Measurements from ENCODE around the gene RTEL1.

RTEL1 gene

DNA sequence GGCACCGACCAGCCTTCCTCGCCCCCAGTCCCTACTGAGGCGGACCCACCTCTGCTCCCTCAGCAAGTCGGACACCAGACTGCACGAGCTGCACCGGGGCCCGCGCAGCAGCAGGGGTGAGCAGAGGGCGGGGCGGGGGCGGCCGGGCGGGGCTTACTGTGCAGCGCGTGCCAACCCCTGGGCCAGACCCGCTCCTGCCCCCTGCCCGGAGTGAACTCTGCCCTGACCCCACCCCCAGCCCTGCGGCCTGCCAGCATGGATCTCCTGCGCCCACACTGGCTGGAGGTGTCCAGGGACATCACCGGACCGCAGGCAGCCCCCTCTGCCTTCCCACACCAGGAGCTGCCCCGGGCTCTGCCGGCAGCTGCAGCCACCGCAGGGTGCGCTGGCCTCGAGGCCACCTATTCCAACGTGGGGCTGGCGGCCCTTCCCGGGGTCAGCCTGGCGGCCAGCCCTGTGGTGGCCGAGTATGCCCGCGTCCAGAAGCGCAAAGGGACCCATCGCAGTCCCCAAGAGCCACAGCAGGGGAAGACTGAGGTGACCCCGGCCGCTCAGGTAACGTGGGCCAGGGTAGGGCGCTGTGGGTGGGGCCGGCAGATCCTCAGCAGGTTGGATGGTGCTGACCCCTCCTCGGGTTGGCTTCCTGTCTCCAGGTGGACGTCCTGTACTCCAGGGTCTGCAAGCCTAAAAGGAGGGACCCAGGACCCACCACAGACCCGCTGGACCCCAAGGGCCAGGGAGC lies 80.0 kb downstream of the RTEL1 start:
- TF ChIP-seq SP7 (tag by site-specific recombination; IDR thresholded peaks at IDR 0.05) (no peak), GLIS1 (tag by site-specific recombination; IDR thresholded peaks at IDR 0.05) (no peak), ZBTB48 (tag by site-specific recombination; IDR thresholded peaks at IDR 0.05) (no peak), ZBTB20 (tag by site-specific recombination; IDR thresholded peaks at IDR 0.05) (no peak), KLF8 (tag by site-specific recombination; IDR thresholded peaks at IDR 0.05) (peak; percentile 24; the same call in 1 of the 2 replicates)
- Histone ChIP-seq H3K4me1 (ENCODE audit: control insufficient read depth, insufficient read depth, low read length) (no peaks in the 10 kb centered on the region; the same call in 1 of the 2 replicates), H3K4me3 (ENCODE audit: low read depth, low read length) (no peak overlapping the region), H3K27ac (ENCODE audit: extremely low read depth, low read depth, low read length) (no peak overlapping the region), H3K9me3 (ENCODE audit: control insufficient read depth, insufficient read depth, low read depth, low read length) (no peaks in the 10 kb centered on the region), H3K36me3 (ENCODE audit: control insufficient read depth in 2 of 2, insufficient read depth in 1 of 2, low read length in 2 of 2) (peaks cover 0 to 59% of the 10 kb centered on the region in 2 experiments; a peak in 2 of 3 replicates)
- POLR2A ChIA-PET, result no interaction called here
- CTCF ChIA-PET, result interaction anchor here (0.6 kb wide), 1 partner anchor 32 kb away, joined by 3 read pairs; no protein-coding TSS in a partner anchor

DNA sequence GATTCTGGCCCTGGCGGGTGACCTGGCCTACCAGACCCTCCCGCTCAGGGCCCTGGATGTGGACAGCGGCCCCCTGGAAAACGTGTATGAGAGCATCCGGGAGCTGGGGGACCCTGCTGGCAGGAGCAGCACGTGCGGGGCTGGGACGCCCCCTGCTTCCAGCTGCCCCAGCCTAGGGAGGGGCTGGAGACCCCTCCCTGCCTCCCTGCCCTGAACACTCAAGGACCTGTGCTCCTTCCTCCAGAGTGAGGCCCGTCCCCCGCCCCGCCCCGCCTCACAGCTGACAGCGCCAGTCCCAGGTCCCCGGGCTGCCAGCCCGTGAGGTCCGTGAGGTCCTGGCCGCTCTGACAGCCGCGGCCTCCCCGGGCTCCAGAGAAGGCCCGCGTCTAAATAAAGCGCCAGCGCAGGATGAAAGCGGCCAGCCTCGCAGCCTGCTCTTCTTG lies 80.6 kb downstream of the RTEL1 start:
- H3K9me3 ChIP-seq (ENCODE audit: control insufficient read depth, insufficient read depth, low read depth, low read length), result no peaks in the 10 kb centered on the region

DNA sequence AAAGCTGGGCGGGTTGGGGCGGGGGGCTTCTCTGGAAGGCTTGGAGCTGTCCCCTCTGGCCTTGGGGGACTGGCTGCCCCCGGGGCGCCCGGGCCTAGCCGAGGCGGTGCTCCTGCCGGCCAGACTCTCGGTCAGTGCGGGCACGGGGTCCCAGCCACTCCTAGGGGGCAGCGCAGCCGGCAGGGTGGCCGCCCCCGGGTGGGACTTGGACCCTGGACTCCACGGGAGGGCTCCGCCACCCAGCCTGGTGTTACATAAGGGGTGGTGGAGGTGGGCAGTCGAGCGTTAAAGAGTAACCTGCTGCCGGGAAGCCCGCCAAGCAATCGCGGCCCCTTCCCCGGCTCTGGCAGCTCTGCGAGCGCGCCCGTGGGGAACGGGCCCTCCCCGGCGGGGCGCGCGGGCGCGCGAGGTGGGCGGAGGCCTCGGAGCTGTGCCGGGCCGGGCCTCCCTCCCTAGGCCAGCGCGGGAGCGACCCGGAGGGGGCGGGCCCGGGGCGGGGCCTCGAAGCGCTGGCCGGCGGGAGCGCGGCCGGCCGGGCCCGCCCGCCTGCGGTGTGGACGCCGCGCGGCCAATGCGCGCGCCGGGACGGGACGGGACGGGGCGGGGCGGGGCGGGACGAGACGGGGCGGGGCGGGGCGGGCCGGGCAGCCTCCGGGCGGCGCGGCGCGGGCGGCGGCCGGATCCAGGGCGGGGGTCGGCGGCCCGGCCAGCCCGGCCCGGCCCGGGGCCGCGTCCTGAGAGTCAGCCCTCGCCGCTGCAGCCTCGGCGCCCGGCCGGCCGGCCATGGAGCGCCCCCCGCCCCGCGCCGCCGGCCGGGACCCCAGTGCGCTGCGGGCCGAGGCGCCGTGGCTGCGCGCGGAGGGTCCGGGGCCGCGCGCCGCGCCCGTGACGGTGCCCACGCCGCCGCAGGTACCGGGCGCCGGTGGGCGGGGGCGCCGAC lies 81.3 kb downstream of the RTEL1 start, which contains the start of gene SLC2A4RG:
Gene SLC2A4RG, plus strand, starts transcription at position 647 of the 940 bp plus-strand sequence. Its CDS starts 137 bp downstream, at position 784.
- ChIA-PET CTCF (no interaction called here), POLR2A (no interaction called here)
- Histone ChIP-seq H3K9me3 (ENCODE audit: control insufficient read depth, insufficient read depth, low read depth, low read length) (no peaks in the 10 kb centered on the region), H3K4me1 (ENCODE audit: control insufficient read depth, insufficient read depth, low read length) (no peaks in the 10 kb centered on the region; the same call in 1 of the 2 replicates), H3K4me3 (ENCODE audit: low read depth, low read length) (peak within 1 kb of the TSS; percentile 54), H3K36me3 (ENCODE audit: control insufficient read depth in 2 of 2, insufficient read depth in 1 of 2, low read length in 2 of 2) (peaks cover 4 to 52% of the 10 kb centered on the region in 2 experiments; a peak in 1 of 3 replicates), H3K27ac (ENCODE audit: extremely low read depth, low read depth, low read length) (peak within 1 kb of the TSS; percentile 79)
- TF ChIP-seq, protein P1, sequence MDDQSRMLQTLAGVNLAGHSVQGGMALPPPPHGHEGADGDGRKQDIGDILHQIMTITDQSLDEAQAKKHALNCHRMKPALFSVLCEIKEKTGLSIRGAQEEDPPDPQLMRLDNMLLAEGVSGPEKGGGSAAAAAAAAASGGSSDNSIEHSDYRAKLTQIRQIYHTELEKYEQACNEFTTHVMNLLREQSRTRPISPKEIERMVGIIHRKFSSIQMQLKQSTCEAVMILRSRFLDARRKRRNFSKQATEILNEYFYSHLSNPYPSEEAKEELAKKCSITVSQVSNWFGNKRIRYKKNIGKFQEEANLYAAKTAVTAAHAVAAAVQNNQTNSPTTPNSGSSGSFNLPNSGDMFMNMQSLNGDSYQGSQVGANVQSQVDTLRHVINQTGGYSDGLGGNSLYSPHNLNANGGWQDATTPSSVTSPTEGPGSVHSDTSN (CRISPR knock-in tag; IDR thresholded peaks at IDR 0.05), result no peak
- TF ChIP-seq, protein P2, sequence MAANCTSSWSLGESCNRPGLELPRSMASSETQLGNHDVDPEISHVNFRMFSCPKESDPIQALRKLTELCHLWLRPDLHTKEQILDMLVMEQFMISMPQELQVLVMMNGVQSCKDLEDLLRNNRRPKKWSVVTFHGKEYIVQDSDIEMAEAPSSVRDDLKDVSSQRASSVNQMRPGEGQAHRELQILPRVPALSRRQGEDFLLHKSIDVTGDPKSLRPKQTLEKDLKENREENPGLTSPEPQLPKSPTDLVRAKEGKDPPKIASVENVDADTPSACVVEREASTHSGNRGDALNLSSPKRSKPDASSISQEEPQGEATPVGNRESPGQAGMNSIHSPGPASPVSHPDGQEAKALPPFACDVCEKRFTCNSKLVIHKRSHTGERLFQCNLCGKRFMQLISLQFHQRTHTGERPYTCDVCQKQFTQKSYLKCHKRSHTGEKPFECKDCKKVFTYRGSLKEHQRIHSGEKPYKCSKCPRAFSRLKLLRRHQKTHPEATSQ (tag by site-specific recombination; IDR thresholded peaks at IDR 0.05), result 0 out of 2 replicates have a peak, but pooled peaks have one; percentile 11
- TF ChIP-seq ZNF701 (tag by site-specific recombination; IDR thresholded peaks at IDR 0.05) (no peak), ZNF132 (tag by site-specific recombination; IDR thresholded peaks at IDR 0.05; ENCODE audit: borderline replicate concordance) (no peak), ZNF629 (tag by site-specific recombination; IDR thresholded peaks at IDR 0.05) (no peak), ZNF664 (tag by site-specific recombination; IDR thresholded peaks at IDR 0.05) (no peak), ZNF157 (tag by site-specific recombination; IDR thresholded peaks at IDR 0.05) (no peak), HOXA7 (CRISPR knock-in tag; IDR thresholded peaks at IDR 0.05; ENCODE audit: borderline replicate concordance) (no peak), ZNF423 (tag by site-specific recombination; IDR thresholded peaks at IDR 0.05) (peak; percentile 76; the same call in 1 of the 2 replicates)
- TF ChIP-seq, protein P3, sequence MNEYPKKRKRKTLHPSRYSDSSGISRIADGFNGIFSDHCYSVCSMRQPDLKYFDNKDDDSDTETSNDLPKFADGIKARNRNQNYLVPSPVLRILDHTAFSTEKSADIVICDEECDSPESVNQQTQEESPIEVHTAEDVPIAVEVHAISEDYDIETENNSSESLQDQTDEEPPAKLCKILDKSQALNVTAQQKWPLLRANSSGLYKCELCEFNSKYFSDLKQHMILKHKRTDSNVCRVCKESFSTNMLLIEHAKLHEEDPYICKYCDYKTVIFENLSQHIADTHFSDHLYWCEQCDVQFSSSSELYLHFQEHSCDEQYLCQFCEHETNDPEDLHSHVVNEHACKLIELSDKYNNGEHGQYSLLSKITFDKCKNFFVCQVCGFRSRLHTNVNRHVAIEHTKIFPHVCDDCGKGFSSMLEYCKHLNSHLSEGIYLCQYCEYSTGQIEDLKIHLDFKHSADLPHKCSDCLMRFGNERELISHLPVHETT (tag by site-specific recombination; IDR thresholded peaks at IDR 0.05), result no peak
- TF ChIP-seq, protein P4, sequence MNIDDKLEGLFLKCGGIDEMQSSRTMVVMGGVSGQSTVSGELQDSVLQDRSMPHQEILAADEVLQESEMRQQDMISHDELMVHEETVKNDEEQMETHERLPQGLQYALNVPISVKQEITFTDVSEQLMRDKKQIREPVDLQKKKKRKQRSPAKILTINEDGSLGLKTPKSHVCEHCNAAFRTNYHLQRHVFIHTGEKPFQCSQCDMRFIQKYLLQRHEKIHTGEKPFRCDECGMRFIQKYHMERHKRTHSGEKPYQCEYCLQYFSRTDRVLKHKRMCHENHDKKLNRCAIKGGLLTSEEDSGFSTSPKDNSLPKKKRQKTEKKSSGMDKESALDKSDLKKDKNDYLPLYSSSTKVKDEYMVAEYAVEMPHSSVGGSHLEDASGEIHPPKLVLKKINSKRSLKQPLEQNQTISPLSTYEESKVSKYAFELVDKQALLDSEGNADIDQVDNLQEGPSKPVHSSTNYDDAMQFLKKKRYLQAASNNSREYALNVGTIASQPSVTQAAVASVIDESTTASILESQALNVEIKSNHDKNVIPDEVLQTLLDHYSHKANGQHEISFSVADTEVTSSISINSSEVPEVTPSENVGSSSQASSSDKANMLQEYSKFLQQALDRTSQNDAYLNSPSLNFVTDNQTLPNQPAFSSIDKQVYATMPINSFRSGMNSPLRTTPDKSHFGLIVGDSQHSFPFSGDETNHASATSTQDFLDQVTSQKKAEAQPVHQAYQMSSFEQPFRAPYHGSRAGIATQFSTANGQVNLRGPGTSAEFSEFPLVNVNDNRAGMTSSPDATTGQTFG (tag by site-specific recombination; IDR thresholded peaks at IDR 0.05; ENCODE audit: borderline replicate concordance), result no peak
- TF ChIP-seq, protein P5, sequence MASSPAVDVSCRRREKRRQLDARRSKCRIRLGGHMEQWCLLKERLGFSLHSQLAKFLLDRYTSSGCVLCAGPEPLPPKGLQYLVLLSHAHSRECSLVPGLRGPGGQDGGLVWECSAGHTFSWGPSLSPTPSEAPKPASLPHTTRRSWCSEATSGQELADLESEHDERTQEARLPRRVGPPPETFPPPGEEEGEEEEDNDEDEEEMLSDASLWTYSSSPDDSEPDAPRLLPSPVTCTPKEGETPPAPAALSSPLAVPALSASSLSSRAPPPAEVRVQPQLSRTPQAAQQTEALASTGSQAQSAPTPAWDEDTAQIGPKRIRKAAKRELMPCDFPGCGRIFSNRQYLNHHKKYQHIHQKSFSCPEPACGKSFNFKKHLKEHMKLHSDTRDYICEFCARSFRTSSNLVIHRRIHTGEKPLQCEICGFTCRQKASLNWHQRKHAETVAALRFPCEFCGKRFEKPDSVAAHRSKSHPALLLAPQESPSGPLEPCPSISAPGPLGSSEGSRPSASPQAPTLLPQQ (tag by site-specific recombination; IDR thresholded peaks at IDR 0.05), result no peak

More for the DNA sequence above, 80.6 kb downstream of the RTEL1 start:
- CTCF ChIA-PET, result interaction anchor here (0.6 kb wide), 1 partner anchor 33 kb away, joined by 3 read pairs; no protein-coding TSS in a partner anchor
- H3K4me1 ChIP-seq (ENCODE audit: control insufficient read depth, insufficient read depth, low read length), result no peaks in the 10 kb centered on the region; the same call in 1 of the 2 replicates
- no peak overlapping the region for H3K4me3 ChIP-seq (ENCODE audit: low read depth, low read length)
- H3K27ac ChIP-seq (ENCODE audit: extremely low read depth, low read depth, low read length), result peak overlapping the region; percentile 49; the same call in 1 of the 2 replicates
- POLR2A ChIA-PET, result no interaction called here
- peaks cover 4 to 59% of the 10 kb centered on the region in 2 experiments; a peak in 2 of 3 replicates for H3K36me3 ChIP-seq (ENCODE audit: control insufficient read depth in 2 of 2, insufficient read depth in 1 of 2, low read length in 2 of 2)
- TF ChIP-seq ZNF626 (tag by site-specific recombination; IDR thresholded peaks at IDR 0.05) (no peak), ZNF416 (tag by site-specific recombination; IDR thresholded peaks at IDR 0.05) (no peak)
- TF ChIP-seq, protein P6, sequence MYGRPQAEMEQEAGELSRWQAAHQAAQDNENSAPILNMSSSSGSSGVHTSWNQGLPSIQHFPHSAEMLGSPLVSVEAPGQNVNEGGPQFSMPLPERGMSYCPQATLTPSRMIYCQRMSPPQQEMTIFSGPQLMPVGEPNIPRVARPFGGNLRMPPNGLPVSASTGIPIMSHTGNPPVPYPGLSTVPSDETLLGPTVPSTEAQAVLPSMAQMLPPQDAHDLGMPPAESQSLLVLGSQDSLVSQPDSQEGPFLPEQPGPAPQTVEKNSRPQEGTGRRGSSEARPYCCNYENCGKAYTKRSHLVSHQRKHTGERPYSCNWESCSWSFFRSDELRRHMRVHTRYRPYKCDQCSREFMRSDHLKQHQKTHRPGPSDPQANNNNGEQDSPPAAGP (tag by site-specific recombination; IDR thresholded peaks at IDR 0.05), result peak; percentile 43; the same call in 1 of the 2 replicates

All from HEK293 (cell line).